Cardiac muscle cell (in vitro differentiated cells and primary cell): Measurements from ENCODE around the gene SMYD3. TPM values are rescaled to one million over a fixed set of nuclear protein-coding genes. Genes with fewer than 3 reads are reported as not detected.

Experiments used
- DNase-seq, 2 donors: peaks; one replicate each; pipeline versions ENCODE4 v3.0.0 to v3.0.0-alpha.2; 2010 to 2017; ENCODE audit warnings: low read depth in 1 of 2, low spot score in 1 of 2
- H3K27ac ChIP-seq: fragments of 200-600 bp; sonication (generic); 2 replicates; pipeline ENCODE4 v1.5.1; 2016
- H3K27me3 ChIP-seq: fragments of 200-600 bp; sonication (generic); 2 replicates; pipeline ENCODE4 v1.6.0; 2016; ENCODE audit warnings: control low read depth
- H3K36me3 ChIP-seq: fragments of 200-600 bp; sonication (generic); 2 replicates; pipeline ENCODE4 v1.5.1; 2016; ENCODE audit warnings: control low read depth
- H3K4me1 ChIP-seq: fragments of 200-600 bp; sonication (generic); 2 replicates; pipeline ENCODE4 v1.8.1; 2017; ENCODE audit warnings: low read depth, mild to moderate bottlenecking, mixed run types
- H3K4me3 ChIP-seq: fragments of 200-600 bp; sonication (generic); 2 replicates; pipeline ENCODE4 v1.5.1; 2016; ENCODE audit warnings: mild to moderate bottlenecking
- H3K9me3 ChIP-seq: fragments of 200-600 bp; sonication (generic); 2 replicates; pipeline ENCODE4 v1.5.1; 2017; ENCODE audit warnings: low read depth, mild to moderate bottlenecking, control low read depth
- polyA plus RNA-seq: library from polyadenylated mRNA; unstranded; fragments of >200 nt; fragmentation: Nextera tagmentation; extraction: Ambion mirVana; gene quantifications from 2 replicates; pipeline ENCODE4 v1.2.1, GENCODE V29; 2016
- total RNA-seq: library from RNA; depleted of rRNA; stranded (reverse); fragments of >200 nt; gene quantifications from 2 replicates; pipeline ENCODE4 v1.2.3, GENCODE V29; 2016
- TF ChIP-seq, protein P1 (sequence below): IDR thresholded peaks from 2 replicates; pipeline ENCODE4 v1.5.1; 2012; ENCODE audit warnings: low read depth, mild to moderate bottlenecking, low read length

Gene SMYD3
- total and polyA plus RNA-seq, 2 experiments from 2014 or later = 47.2 to 50.8 TPM

GRCh38 chr1:246121533-246121932 is 385.5 kb downstream of the SMYD3 start:
- H3K4me3 ChIP-seq = no peak overlapping the region
- no peaks in the 10 kb centered on the region for H3K36me3 ChIP-seq
- peak in 1 of 2 donors; percentile 14 for DNase-seq
- peaks cover 4% of the 10 kb centered on the region for H3K4me1 ChIP-seq
- H3K9me3 ChIP-seq = no peaks in the 10 kb centered on the region
- H3K27me3 ChIP-seq = no peaks in the 10 kb centered on the region
- TF ChIP-seq, protein P1, sequence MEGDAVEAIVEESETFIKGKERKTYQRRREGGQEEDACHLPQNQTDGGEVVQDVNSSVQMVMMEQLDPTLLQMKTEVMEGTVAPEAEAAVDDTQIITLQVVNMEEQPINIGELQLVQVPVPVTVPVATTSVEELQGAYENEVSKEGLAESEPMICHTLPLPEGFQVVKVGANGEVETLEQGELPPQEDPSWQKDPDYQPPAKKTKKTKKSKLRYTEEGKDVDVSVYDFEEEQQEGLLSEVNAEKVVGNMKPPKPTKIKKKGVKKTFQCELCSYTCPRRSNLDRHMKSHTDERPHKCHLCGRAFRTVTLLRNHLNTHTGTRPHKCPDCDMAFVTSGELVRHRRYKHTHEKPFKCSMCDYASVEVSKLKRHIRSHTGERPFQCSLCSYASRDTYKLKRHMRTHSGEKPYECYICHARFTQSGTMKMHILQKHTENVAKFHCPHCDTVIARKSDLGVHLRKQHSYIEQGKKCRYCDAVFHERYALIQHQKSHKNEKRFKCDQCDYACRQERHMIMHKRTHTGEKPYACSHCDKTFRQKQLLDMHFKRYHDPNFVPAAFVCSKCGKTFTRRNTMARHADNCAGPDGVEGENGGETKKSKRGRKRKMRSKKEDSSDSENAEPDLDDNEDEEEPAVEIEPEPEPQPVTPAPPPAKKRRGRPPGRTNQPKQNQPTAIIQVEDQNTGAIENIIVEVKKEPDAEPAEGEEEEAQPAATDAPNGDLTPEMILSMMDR = no peak
- H3K27ac ChIP-seq = no peak overlapping the region

DNA sequence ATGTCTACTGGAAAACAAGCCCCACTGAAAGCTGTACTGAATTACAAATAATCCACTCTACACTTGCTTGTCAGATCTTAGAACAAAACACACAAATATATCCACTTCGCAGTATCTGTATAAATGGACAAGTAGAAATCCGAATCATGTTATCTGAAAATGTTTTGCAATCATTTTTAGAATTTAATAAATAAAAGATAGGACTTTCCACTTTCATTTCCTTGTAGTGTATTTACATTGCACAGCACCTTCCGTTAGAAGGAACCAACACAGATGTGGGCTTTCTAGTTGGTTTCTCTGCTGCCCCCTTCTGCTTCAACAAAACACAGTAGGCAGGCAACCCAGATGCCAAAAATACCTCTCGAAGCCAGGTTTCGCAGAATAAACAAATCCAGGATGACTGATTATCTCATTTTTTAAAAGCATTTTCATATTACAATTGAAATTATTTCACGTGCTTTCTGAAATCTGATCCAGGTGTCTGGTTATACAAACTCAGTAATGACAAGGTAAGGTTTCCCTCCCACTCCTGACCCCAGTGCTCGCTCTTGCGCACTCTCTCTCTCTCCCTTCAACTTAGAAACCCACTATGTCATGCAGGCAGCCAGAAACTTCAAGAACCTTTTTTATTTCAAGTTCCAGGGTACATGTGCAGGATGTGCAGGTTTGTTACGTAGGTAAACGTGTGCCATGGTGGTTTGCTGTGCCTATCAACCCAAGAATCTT is 389.9 kb downstream of the SMYD3 start:
- peak; percentile 69 to 71 for DNase-seq
- no peak overlapping the region for H3K27ac ChIP-seq
- H3K9me3 ChIP-seq = no peaks in the 10 kb centered on the region
- no peak overlapping the region for H3K4me3 ChIP-seq
- TF ChIP-seq, protein P1 = peak; percentile 36
- no peaks in the 10 kb centered on the region for H3K36me3 ChIP-seq
- no peaks in the 10 kb centered on the region for H3K27me3 ChIP-seq
- H3K4me1 ChIP-seq = peaks cover 4% of the 10 kb centered on the region

DNA sequence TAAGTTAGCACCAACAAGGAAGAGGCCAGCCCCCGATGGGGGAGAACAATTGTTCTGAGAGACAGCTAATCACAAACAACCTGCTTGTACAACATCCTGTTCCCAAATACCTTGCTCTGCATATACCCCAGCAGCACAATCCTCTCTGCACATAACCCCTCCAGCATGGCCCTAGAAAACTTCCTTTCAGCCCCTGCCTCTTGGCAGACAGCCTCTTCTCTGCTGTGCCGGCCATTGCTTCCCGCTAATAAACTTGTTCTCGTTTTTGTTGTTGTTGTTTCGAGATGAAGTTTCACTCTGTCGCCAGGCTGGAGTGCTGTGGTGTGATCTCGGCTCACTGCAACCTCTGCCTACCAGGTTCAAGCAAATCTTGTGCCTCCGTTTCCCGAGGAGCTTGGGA is 392.7 kb downstream of the SMYD3 start:
- Histone ChIP-seq H3K4me3 (no peak overlapping the region), H3K27ac (no peak overlapping the region), H3K4me1 (peaks cover 4% of the 10 kb centered on the region), H3K9me3 (no peaks in the 10 kb centered on the region), H3K36me3 (no peaks in the 10 kb centered on the region), H3K27me3 (no peaks in the 10 kb centered on the region)
- TF ChIP-seq, protein P1 = no peak
- no peak for DNase-seq

DNA sequence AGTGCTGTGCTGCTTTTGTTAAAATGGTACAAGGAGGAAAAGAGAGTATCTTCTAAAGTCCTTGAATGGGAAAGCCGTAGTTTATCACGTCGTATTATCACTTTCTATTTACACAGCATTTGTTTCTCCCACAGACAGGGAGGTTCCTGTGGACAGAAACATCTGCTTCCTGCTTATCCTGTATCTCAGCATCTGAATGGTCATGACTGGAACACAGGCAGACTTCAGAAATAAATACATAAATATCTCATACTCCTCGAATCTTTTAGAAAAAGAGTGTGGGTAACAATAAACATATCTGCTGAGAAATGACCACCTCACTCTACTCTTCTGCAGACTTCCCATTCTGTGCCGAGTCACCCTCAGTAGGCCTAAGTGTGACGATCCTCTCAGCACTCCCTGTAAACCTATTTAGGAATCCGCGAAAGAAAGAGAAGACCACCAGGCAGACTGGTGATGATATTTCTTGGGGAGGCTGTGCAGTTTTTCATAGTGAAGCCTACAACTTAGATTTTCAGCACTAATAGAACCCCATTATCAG is 393.5 kb downstream of the SMYD3 start:
- Histone ChIP-seq H3K27me3 (no peaks in the 10 kb centered on the region), H3K27ac (no peak overlapping the region), H3K4me1 (peaks cover 4% of the 10 kb centered on the region), H3K9me3 (no peaks in the 10 kb centered on the region), H3K4me3 (no peak overlapping the region), H3K36me3 (no peaks in the 10 kb centered on the region)
- peak in 1 of 2 donors; percentile 28 for DNase-seq
- TF ChIP-seq, protein P1 = no peak

- no peaks in the 10 kb centered on the region for H3K36me3 ChIP-seq
- no peak overlapping the region for H3K4me3 ChIP-seq
- no peaks in the 10 kb centered on the region for H3K27me3 ChIP-seq
- no peak overlapping the region for H3K27ac ChIP-seq
- DNase-seq = no peak
- H3K9me3 ChIP-seq = no peaks in the 10 kb centered on the region
- TF ChIP-seq, protein P1 = no peak
- no peaks in the 10 kb centered on the region for H3K4me1 ChIP-seq
Observed at GRCh38 chr1:246111570-246111969, 395.5 kb downstream of the SMYD3 start.
